Right lobe of liver (tissue), 6 donors: ENCODE data around the gene LPCAT4. TPM values are rescaled to one million over a fixed set of nuclear protein-coding genes. Genes with fewer than 3 reads are reported as not detected.

Experiments
- ATAC-seq, 4 donors: fragments of 200-7000 bp; cut with Tn5 transposase; one replicate each; pipeline ENCODE4 v1.9.1; 2020; ENCODE audit warnings: mild to moderate bottlenecking in 4 of 4, moderate library complexity in 4 of 4
- DNase-seq, 3 donors: peaks; one replicate each; pipeline ENCODE4 v3.0.0-alpha.2; 2020
- H3K27ac ChIP-seq, 3 donors: fragments of 200-600 bp; one replicate each; pipeline ENCODE4 v1.8.0; 2022
- H3K27me3 ChIP-seq, 2 donors: fragments of 200-600 bp; one replicate each; pipeline ENCODE4 v1.8.0; 2022
- H3K36me3 ChIP-seq, 4 donors: fragments of 200-600 bp; sonication (generic) in 1 of 4; one replicate each; pipeline versions ENCODE4 v1.5.1 to v1.8.0; 2017 to 2022; ENCODE audit warnings: control low read depth in 1 of 4
- H3K4me1 ChIP-seq, 4 donors: fragments of 200-600 bp; sonication (generic) in 1 of 4; one replicate each; pipeline versions ENCODE4 v1.5.1 to v1.8.0; 2017 to 2022; ENCODE audit warnings: control low read depth in 1 of 4
- H3K4me3 ChIP-seq, 3 donors: fragments of 200-600 bp; one replicate each; pipeline ENCODE4 v1.8.0; 2022
- H3K9me3 ChIP-seq, 4 donors: fragments of 200-600 bp; sonication (generic) in 1 of 4; one replicate each; pipeline versions ENCODE4 v1.5.1 to v1.8.0; 2017 to 2022; ENCODE audit warnings: control low read depth in 1 of 4
- CTCF ChIP-seq, 4 donors: fragments of 200-600 bp in 3 of 4; fragments of 450-650 bp in 1 of 4; IDR thresholded peaks; one replicate each; pipeline versions ENCODE4 v1.5.1 to v1.8.0; 2016 to 2022; ENCODE audit warnings: antibody characterized with exemption in 4 of 4, mild to moderate bottlenecking in 2 of 4
- POLR2A ChIP-seq: fragments of 450-650 bp; IDR thresholded peaks from one replicate; pipeline ENCODE4 v1.6.1; 2017; ENCODE audit warnings: antibody characterized with exemption, mild to moderate bottlenecking
- WGBS: methylation state at CpG from one replicate; pipeline ENCODE4 v1.1.6; 2018; ENCODE audit warnings: low coverage, low lambda C conversion rate; ENCODE audit not compliant: insufficient coverage; ENCODE audit errors: missing lambda C conversion rate; 5-methylcytosine and 5-hydroxymethylcytosine counted together
- intact Hi-C, 2 donors: fragments of 100-400 bp; cut with DNase I; formaldehyde crosslinking; loops; one replicate each; pipeline versions ENCODE4 v1.11.2 to v1.14.1; 2022
- total RNA-seq, 6 experiments: library from RNA; depleted of rRNA in 2 of 6; stranded (reverse); fragments of >200 nt in 2 of 6; fragmentation: NEBNext Ultra II Directional in 3 of 6; extraction: Animal tissue kit (Norgen Biotek cat#: 25700) in 3 of 6; gene quantifications; one replicate each; pipeline versions ENCODE4 v1.1.0 to v1.2.4, GENCODE V29; 2016 to 2023
- donor health status: DM: no; HTN: yes; CAD: no.
- donor health status: DM: no; HTN: no; CAD: no.
- donor health status: DM: no; HTN: no; CAD: no.
- donor health status: DM: no; HTN: yes; CAD: no.
- donor health status: DM: no; HTN: yes; CAD: no.

The LPCAT4 gene
- total RNA-seq, 6 experiments from 2014 or later = 3.2 to 6.7 (median 4.5) TPM

- peak overlapping the region in 2 of 3 donors; percentile 82 to 91 for H3K27ac ChIP-seq
- 73% methylated on average over 13 of the region's 16 CpGs for whole genome bisulfite sequencing
- ATAC-seq (no peak), DNase-seq (no peak)
- H3K27me3 ChIP-seq = no peaks in the 10 kb centered on the region
- H3K4me1 ChIP-seq = peaks cover 0 to 4% (median 0%) of the 10 kb centered on the region in 4 donors
- H3K9me3 ChIP-seq = no peaks in the 10 kb centered on the region
- intact Hi-C loops = no loop called here
- no peak for TF ChIP-seq POLR2A
- H3K4me3 ChIP-seq = peak overlapping the region; percentile 82 to 89 (median 87)
- H3K36me3 ChIP-seq = peaks cover 0 to 2% (median 0%) of the 10 kb centered on the region in 4 donors
Measured at GRCh38 chr15:34336231-34336990, 30.6 kb downstream of the LPCAT4 start.

GRCh38 chr15:34335176-34336032 is 31.6 kb downstream of the LPCAT4 start:
- TF ChIP-seq POLR2A (no peak), CTCF (IDR thresholded peaks at IDR 0.05) (no peak)
- intact Hi-C loops = no loop called here

GRCh38 chr15:34334672-34335071 is 32.3 kb downstream of the LPCAT4 start:
- Histone ChIP-seq H3K36me3 (no peaks in the 10 kb centered on the region), H3K4me3 (no peak overlapping the region), H3K9me3 (no peaks in the 10 kb centered on the region), H3K27ac (peak overlapping the region in 2 of 3 donors; percentile 43), H3K4me1 (peaks cover 0 to 3% (median 0%) of the 10 kb centered on the region in 4 donors), H3K27me3 (no peaks in the 10 kb centered on the region)
- no peak for DNase-seq
- TF ChIP-seq CTCF (IDR thresholded peaks at IDR 0.05) (no peak), POLR2A (no peak)
- 68% methylated on average over 4 of the region's 4 CpGs for WGBS
- no peak for ATAC-seq
- intact Hi-C loops = no loop called here

More at GRCh38 chr15:34335176-34336032, 31.6 kb downstream of the LPCAT4 start:
- no peak for DNase-seq
- Histone ChIP-seq H3K27me3 (no peaks in the 10 kb centered on the region), H3K27ac (peak overlapping the region; percentile 12 to 82 (median 43)), H3K4me1 (peaks cover 0 to 3% (median 0%) of the 10 kb centered on the region in 4 donors), H3K4me3 (peak overlapping the region in 1 of 3 donors; percentile 1), H3K36me3 (no peaks in the 10 kb centered on the region), H3K9me3 (no peaks in the 10 kb centered on the region)
- ATAC-seq = no peak
- WGBS = 52% methylated on average over 3 of the region's 3 CpGs

GRCh38 chr15:34332553-34333120 is 34.4 kb downstream of the LPCAT4 start:
- Histone ChIP-seq H3K27me3 (no peaks in the 10 kb centered on the region), H3K36me3 (no peaks in the 10 kb centered on the region), H3K4me3 (no peak overlapping the region), H3K4me1 (peaks cover 0 to 3% (median 0%) of the 10 kb centered on the region in 4 donors), H3K27ac (no peak overlapping the region), H3K9me3 (no peaks in the 10 kb centered on the region)
- DNase-seq (no peak), ATAC-seq (no peak)
- WGBS = 100% methylated on average over 6 of the region's 6 CpGs
- intact Hi-C loops = no loop called here
- no peak for TF ChIP-seq POLR2A
- no peak for TF ChIP-seq CTCF (IDR thresholded peaks at IDR 0.05)
